NCI-H748 (cell line): ENCODE data around the gene GRK7.

Source experiments
- DNase-seq: peaks from one replicate; lab custom pipeline; 2025; ENCODE audit not compliant: unreplicated experiment; lab: John Stamatoyannopoulos, UW

GRK7 gene

DNA sequence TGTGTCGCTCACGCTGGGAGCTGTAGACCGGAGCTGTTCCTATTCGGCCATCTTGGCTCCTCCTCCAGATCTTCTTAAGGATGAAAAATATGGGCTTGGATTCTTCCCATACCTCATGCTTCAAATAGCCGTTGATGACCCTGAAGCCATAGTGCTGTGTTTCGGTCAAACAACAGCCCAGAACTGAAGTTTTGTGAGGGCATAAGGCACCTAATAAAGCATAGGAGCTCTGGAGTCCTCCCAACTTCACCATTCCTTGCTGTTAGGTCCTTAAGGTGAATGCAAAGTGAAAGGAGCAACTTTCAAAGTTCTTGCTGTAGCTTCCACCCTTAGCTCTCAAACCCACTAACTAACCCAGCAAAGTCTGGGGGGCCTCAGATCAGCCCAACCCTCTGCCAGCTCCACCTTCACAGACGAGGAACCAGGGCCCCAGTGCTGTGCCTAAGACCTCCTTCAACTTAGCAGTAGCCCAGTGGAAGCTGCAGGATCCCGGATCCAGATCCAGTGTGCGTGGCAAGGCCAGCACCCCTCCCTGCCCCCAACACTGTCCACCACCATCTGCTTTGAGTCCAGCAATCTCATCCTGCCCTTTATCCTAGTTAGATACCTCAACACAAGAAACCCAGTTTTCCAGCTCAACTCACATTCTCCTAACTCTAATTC, at the start of gene GRK7:
GRK7 (plus strand) TSS at position 321 of the 663 bp plus-strand sequence. CDS start 14,877 bp downstream, outside the sequence.
- DNase-seq, result no peak

GRCh38 chr3:141714671-141715070, 48.5 kb upstream of the GRK7 start:
- DNase-seq, result no peak

GRCh38 chr3:141722081-141722480, 41.1 kb upstream of the GRK7 start:
- no peak for DNase-seq

DNA sequence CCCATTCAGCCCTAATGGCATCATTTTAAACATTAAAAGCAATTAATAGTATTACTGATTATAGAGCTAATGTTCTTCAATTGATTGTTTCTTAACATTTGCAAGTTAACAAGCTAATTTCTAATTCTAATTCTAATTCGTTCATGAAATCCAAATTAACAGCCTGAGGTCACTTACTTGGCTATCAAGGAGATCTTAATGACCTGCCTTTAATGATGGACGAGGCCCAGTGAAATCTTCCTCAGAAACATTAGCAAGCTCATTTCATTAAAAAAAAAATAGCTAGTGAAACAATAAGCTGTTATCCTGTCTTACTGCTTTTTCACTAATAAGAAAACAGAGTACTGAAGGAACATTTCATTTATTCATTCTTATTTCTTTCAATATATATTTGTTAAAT, 40.6 kb upstream of the GRK7 start:
- no peak for DNase-seq

- no peak for DNase-seq
Observed at GRCh38 chr3:141723255-141723654, 40.0 kb upstream of the GRK7 start.

- no peak for DNase-seq
Observed at GRCh38 chr3:141724186-141724585, 39.0 kb upstream of the GRK7 start.

DNA sequence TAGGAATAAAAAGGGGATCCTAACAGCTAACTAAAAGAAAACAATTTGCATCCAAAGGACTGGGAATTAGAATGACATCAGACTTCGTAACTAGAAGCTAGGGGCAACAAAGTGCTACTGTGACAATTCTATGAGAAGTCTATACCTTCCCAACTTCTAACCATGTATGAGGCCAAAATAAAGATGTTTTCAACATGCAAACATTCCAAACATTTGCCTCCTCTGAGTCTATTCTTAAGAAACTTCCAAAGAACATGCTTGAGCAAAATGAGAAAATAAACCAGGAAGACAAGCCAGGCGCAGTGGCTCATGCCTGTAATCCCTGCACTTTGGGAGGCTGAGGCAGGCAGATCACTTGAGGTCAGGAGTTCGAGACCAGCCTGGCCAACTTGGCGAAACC, 38.2 kb upstream of the GRK7 start:
- DNase-seq, result no peak

DNA sequence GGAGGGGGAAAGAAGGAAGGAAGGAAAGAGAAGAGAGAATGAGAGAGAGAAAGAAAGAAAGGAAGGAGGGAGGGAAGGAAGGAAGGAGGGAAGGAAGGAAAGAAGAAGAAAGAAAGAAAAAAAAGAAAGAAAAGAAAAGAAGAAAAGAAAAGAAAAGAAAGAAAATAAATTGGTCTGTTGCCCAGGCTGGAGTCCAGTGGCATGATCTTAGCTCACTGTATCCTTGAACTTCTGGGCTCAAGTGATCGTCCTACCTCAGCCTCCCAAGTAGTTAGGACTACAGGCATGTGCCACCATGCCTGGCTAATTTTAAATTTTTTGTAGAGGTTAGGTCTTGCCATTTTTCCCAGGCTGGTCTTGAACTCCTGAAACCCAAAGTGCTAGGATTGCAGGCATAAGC, 36.7 kb upstream of the GRK7 start:
- no peak for DNase-seq

DNA sequence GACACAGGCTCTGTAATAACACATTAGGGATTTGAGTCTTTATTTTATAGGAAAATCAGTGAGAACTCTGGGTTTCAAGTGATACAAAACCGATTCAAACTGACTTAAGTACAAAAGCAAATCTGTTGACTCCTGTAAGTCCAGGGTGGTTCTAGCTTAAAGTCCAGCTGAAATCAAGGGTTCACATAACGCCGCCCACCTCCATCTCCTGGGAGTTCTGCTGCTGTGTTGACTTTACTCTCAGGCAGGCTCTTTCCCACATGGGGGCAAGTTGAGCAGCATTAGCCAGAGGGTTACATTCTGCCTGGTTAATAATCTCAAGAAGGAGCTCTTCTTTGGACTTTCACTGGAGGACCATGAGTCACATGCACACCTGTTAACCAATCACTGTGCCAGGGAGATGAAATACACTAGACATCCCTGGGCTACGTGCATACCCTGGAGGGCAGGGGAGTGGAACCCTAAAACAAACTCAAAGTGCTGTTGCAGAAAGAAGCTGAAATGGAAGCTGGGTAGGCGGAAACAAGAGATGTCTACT, 34.8 kb upstream of the GRK7 start:
- DNase-seq, result no peak

DNA sequence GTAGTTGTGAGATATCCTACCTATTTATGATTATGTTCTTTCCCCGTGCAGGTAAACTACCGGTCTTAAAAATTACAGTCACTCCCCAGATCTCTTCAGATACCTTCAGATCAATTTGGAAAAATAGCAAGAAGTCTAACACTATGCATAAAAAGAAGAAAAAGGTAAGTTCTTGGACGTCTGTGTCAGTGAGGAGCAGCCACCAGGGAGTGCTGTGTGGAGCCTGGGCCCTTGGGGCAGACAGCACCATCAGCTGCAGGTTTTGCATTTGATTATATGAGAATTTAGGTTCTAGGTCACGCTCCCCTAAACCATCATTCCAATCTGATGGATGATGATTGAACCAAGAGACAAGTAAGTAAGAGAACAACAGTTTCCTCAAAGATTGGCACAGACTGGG, 34.0 kb upstream of the GRK7 start:
- no peak for DNase-seq

DNA sequence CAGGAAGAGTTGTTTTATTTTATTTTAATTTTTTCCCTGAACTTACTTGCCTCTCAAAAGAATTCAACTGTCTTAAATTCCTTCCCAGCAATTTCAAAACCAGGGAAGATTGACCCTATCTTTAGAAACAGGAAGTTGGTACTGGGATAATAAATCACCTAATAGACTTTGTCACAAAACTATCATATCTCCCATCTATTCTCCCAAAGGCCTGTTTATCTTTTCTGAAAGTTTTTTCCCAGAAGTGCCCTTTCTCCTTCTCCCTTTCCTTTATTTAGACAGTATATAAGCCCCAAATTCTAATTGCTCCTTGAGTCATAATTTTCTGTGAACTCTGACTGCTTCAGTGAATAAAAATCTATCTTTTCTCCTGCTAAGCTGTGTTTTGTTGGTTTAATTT, 28.0 kb upstream of the GRK7 start:
- no peak for DNase-seq

DNA sequence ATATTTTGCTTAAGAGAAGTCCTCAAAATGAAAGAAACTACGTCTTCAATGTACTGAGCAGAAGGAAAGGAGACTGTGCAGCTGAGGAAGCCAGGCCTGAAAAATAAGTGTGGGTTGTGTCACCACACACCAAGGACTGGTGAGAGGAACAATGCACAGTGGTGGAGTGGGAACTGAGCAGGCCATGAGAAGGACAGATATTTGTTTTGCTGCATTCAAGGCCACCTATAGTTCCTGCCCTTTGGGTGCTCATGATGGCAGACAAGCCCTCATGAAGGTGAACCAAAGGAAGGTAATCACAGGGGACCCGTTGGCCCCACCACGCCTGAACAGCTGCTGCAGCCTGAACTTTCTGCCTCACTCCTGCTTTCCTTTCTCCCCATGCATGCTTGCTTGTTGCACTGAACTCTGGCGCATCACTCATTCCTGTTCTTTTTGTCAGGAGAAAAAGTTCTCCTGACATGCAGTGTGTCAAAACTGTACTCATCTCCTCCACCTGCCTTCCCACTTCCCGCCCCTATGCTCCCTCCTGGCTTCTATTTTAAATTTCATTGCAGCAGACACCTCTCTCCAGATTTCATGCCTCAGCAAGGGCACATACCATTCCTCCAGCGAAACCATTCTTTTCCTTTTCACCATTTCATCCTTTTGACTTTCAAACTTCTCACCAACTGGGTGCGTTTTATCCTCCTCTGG, 27.3 kb upstream of the GRK7 start:
- no peak for DNase-seq

DNA sequence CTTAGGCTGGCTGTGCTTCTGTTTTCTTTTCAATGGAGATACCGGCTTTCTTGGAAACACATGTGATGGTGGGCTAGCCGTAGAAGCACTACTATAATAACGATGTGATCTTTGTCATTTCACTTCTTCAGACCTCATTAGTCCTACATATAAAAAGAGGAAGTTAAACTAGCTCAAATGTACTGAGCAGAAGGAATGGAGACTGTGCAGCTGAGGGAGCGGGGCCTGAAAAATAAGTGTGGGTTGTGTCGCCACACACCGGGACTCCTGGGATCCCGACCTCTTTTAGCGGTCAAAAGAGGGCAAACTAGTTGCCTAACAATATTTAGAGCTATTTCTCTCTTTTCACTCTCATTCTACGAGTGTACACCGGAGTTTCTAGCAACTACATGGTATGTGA, 26.1 kb upstream of the GRK7 start:
- DNase-seq, result no peak

DNA sequence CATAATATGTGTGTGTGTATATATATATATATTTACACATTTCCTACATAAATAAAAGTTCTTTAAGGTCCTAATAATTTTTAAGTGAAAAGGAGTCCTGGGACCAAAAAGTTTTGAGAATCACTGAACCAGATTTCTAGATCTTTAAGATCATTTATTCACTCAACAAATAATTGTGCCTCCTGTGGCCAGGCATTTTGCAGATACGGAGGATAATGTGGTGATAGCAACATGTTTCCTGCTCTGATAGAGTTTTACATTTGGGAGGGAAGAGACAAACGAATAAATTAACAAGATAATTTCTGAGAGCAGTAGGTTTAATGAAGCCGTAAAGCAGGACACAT, 25.6 kb upstream of the GRK7 start:
- no peak for DNase-seq

DNA sequence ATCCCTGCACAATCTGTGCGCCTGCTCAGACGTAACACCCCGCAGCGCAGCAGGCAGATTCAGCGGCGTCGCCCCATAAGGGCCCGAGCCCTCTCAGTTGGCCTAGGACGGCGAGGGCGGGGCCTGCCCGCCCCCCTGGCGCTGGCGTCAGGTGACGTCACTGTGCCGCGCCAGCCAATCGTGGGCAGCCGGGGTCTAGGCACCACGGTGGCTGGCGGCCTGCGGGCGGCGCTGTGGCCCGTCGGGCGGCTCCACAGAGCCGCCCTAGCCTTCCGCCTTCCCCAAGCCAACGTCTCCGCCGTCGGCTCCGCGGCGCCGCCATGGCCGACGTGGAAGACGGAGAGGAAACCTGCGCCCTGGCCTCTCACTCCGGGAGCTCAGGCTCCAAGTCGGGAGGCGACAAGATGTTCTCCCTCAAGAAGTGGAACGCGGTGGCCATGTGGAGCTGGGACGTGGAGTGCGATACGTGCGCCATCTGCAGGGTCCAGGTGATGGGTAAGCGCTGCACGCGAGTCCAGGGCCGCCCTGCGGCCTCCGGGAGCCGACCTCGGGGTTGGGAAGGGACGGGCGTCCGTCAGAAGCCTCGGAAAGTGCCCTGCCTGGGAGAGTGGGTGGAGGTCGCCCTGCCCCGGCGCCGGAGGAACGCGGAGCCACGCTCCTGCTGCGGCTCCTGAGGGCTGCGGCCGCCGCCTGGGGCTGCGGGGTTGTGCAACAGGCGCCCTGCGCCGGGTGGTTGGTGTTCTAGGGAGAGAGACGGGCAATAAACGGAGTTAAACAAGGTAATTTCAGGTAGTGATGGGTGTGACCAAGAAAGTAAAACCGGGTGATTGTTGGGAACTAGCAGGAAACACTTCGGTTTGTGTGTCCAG, 25.0 kb upstream of the GRK7 start, which contains the start of gene RNF7:
RNF7 (plus strand) TSS at position 277 of the 869 bp plus-strand sequence; CDS start at position 321, 44 bp downstream.
- peak; percentile 93 for DNase-seq

GRCh38 chr3:141738891-141739363, 24.3 kb upstream of the GRK7 start:
- DNase-seq, result peak; percentile 60

DNA sequence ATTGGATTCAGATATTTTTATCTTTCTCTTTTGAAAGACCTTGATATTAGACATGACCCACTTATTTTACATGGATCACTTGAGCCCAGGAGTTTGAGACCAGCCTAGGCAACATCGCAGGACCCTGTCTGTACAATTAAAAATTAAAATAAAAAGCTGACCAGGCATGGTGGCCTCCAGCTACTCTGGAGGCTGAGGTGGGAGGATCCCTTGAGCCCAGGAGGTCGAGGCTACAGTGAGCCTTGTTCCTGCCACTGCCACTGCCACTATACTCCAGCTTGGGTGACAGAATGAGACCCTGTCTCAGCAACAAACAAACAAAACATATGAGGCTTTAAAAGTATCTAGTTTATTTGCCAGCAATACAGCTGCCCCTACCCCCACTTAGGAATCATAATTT, 23.5 kb upstream of the GRK7 start:
- no peak for DNase-seq

- DNase-seq, result no peak
Observed at GRCh38 chr3:141740349-141740748, 22.9 kb upstream of the GRK7 start.

GRCh38 chr3:141743305-141743704, 19.9 kb upstream of the GRK7 start:
- DNase-seq, result no peak

DNA sequence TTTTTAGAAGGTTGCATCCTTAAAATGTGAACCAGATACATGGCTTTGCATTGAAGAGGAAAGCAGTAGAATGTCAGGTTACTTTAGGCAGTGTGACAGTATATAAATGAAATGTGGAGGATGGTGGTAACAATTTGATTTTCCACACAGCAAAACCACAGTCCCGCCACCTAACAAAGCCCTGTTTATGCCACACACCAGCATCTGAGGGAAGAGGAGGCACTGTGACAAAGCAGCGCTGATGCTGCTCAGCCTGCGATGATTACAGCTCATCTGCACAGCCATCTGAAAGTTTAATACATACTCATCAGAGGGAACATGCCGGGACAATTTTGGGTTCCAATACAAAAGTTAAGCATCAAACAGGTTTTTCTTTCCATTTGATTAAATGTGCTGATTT, 16.2 kb upstream of the GRK7 start:
- DNase-seq, result no peak

DNA sequence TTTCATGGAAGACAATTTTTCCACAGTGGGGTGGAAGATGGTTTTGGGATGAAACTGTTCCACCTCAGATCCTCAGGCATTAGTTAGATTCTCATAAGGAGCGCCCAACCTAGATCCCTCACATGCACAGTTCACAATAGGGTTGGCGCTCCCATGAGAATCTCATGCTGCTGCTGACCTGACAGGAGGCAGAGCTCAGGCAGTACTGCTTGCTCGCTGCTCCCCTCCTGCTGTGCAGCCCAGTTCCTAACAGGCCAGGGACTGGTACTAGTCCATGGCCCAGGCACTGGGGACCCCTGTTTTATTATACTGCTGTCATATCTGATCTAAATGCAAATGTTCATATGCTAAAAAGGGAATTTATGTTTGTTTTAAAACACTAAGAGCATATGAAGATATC, 9.8 kb upstream of the GRK7 start:
- DNase-seq, result no peak
